Psoas muscle (tissue), 8 donors: ENCODE results near the gene DOCK3. TPM values are rescaled to one million over a fixed set of nuclear protein-coding genes. Genes with fewer than 3 reads are reported as not detected.

Experiments used
- ATAC-seq, 4 donors: fragments of 200-7000 bp; cut with Tn5 transposase; one replicate each; pipeline ENCODE4 v1.9.1; 2020; ENCODE audit warnings: moderate library complexity in 3 of 4, mild to moderate bottlenecking in 2 of 4
- DNase-seq, 2 donors: peaks; one replicate each; pipeline ENCODE4 v3.0.0-alpha.2; 2020
- H3K27ac ChIP-seq: fragments of 200-600 bp; one replicate; pipeline ENCODE4 v1.8.0; 2022
- H3K27me3 ChIP-seq, 3 donors: fragments of 200-600 bp in 1 of 3; one replicate each; pipeline versions ENCODE4 v1.6.1 to v1.8.0; 2013 to 2022; ENCODE audit warnings: low read length in 2 of 3, mild to moderate bottlenecking in 2 of 3, moderate library complexity in 1 of 3; ENCODE audit not compliant: insufficient read depth in 3 of 3
- H3K36me3 ChIP-seq, 2 donors: fragments of 200-600 bp in 1 of 2; one replicate each; pipeline versions ENCODE4 v1.6.1 to v1.8.0; 2013 to 2022; ENCODE audit warnings: low read depth in 1 of 2, mild to moderate bottlenecking in 1 of 2, moderate library complexity in 1 of 2; ENCODE audit not compliant: insufficient read depth in 1 of 2
- H3K4me1 ChIP-seq: fragments of 200-600 bp; one replicate; pipeline ENCODE4 v1.8.0; 2022
- H3K4me3 ChIP-seq: fragments of 200-600 bp; one replicate; pipeline ENCODE4 v1.8.0; 2022; ENCODE audit warnings: mild to moderate bottlenecking
- H3K9me3 ChIP-seq: fragments of 200-600 bp; one replicate; pipeline ENCODE4 v1.8.0; 2022
- WGBS, 3 donors: extraction: QIAGEN DNeasy Blood & Tissue Kit; methylation state at CpG; one replicate each; pipeline versions ENCODE4 v1.1.6 to v1.1.7; 2013; 5-methylcytosine and 5-hydroxymethylcytosine counted together
- intact Hi-C, 2 donors: fragments of 100-400 bp; cut with DNase I; formaldehyde crosslinking; loops; one replicate each; pipeline versions ENCODE4 v1.11.0 to v1.14.2; 2022
- polyA plus RNA-seq, 3 donors: library from polyadenylated mRNA; stranded (reverse); fragments of 200-250 nt; gene quantifications; one replicate each; pipeline ENCODE4 v1.2.3, GENCODE V29; 2013
- total RNA-seq, 4 donors: library from RNA; stranded (reverse); fragmentation: NEBNext Ultra II Directional in 2 of 4; extraction: Animal tissue kit (Norgen Biotek cat#: 25700) in 2 of 4; gene quantifications; one replicate each; pipeline versions ENCODE4 v1.2.1 to v1.2.4, GENCODE V29; 2021 to 2023
- TF ChIP-seq, protein P1 (sequence below): fragments of 200-600 bp; IDR thresholded peaks from one replicate; pipeline ENCODE4 v1.8.0; 2022; ENCODE audit warnings: antibody characterized with exemption
- donor health status: healthy with polysubstance abuse.
- donor health status: DM: no; HTN: no; CAD: no; lungs with moderate emphysema.
- donor health status: Bipolar disorder and iron deficiency.
- donor health status: healthy.
- donor health status: DM: yes; HTN: yes; CAD: no.
- donor health status: DM: no; HTN: no; CAD: no.
- donor health status: DM: no; HTN: no; CAD: no.
- donor health status: DM: yes; HTN: yes; CAD: no.

DOCK3 gene
- total and polyA plus RNA-seq, 7 donors: 0.01 to 0.91 (median 0.87) TPM

DNA sequence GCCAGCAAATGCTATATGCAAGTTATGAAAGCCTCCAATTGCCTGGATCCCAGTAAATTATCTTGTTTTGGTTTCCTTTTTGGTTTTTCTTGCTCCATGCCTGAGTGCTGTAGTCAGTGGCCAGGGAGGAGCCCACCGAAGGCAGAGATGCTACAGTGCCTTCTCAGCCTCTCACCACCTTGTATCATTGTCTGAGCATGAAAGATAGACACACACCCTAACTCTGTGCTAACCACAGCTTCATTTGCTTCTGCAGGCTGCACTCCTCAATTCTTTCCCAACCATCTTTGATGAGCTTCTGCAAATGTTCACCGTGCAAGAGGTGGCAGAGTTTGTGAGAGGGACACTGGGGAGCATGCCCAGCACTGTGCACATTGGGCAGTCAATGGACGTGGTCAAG, 595.8 kb downstream of the DOCK3 start:
- intact Hi-C loops: no loop called here
- Histone ChIP-seq H3K27ac (no peak overlapping the region), H3K4me3 (no peak overlapping the region), H3K4me1 (no peaks in the 10 kb centered on the region), H3K36me3 (no peaks in the 10 kb centered on the region), H3K9me3 (peaks cover 5% of the 10 kb centered on the region), H3K27me3 (no peaks in the 10 kb centered on the region)
- DNase-seq (no peak), ATAC-seq (no peak)
- WGBS, 3 donors: 72 to 76% (median 72%) methylated on average over 3 of the region's 3 CpGs
- TF ChIP-seq, protein P1, sequence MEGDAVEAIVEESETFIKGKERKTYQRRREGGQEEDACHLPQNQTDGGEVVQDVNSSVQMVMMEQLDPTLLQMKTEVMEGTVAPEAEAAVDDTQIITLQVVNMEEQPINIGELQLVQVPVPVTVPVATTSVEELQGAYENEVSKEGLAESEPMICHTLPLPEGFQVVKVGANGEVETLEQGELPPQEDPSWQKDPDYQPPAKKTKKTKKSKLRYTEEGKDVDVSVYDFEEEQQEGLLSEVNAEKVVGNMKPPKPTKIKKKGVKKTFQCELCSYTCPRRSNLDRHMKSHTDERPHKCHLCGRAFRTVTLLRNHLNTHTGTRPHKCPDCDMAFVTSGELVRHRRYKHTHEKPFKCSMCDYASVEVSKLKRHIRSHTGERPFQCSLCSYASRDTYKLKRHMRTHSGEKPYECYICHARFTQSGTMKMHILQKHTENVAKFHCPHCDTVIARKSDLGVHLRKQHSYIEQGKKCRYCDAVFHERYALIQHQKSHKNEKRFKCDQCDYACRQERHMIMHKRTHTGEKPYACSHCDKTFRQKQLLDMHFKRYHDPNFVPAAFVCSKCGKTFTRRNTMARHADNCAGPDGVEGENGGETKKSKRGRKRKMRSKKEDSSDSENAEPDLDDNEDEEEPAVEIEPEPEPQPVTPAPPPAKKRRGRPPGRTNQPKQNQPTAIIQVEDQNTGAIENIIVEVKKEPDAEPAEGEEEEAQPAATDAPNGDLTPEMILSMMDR: no peak

DNA sequence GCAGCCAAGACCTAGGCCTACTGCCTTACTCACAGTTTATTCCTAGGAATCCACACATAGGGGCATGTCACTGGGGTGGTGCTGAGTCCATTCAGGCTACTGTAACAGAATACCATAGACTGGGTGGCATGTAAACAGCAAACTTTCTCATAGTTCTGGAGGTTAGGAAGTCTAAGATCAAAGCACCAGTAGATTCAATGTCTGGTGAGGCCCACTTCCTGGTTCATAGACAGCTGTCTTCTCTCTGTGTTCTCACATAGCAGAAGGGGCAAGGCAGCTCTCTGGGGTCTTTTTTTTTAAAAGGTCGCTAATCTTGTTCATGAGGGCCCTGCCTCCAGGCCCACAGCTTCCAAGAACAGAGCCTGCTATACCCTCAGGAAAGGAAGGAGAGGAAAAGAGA, 596.4 kb downstream of the DOCK3 start:
- Histone ChIP-seq H3K9me3 (peaks cover 3% of the 10 kb centered on the region), H3K4me1 (no peaks in the 10 kb centered on the region), H3K36me3 (no peaks in the 10 kb centered on the region), H3K4me3 (no peak overlapping the region), H3K27ac (no peak overlapping the region), H3K27me3 (no peaks in the 10 kb centered on the region)
- TF ChIP-seq, protein P1: no peak
- DNase-seq (no peak), ATAC-seq (no peak)
- 27 to 38% (median 37%) methylated on average over 1 of the region's 1 CpG for WGBS, 3 donors
- intact Hi-C loops: no loop called here

DNA sequence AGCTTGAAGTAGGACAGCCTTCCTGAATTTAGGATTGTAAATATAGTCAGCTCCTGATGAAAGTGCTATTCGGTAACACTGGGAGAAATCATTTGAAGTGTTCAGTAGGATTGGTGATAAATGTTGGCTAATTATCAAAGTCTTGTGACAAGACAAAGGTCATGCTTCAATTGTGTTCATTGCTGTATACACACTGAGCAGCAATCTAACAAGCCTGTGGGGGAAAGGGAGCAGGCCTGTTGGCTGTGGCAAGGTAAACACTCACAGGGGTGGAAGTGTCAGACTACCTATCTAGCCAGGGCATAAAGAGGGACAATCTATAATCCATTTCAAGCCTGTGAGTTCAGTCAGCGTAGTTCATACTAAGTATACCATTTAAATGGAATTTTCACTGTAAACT, 599.3 kb downstream of the DOCK3 start:
- Histone ChIP-seq H3K4me1 (no peaks in the 10 kb centered on the region), H3K27ac (no peak overlapping the region), H3K4me3 (no peak overlapping the region), H3K9me3 (no peaks in the 10 kb centered on the region), H3K36me3 (no peaks in the 10 kb centered on the region), H3K27me3 (no peaks in the 10 kb centered on the region)
- ATAC-seq (no peak), DNase-seq (no peak)
- WGBS, 3 donors: 60 to 71% (median 67%) methylated on average over 2 of the region's 2 CpGs
- TF ChIP-seq, protein P1: no peak
- intact Hi-C loops: no loop called here

GRCh38 chr3:51275111-51275805, 600.5 kb downstream of the DOCK3 start:
- H3K4me3 ChIP-seq: no peak overlapping the region
- DNase-seq (no peak), ATAC-seq (no peak)
- 29 to 44% (median 32%) methylated on average over 5 of the region's 5 CpGs for WGBS, 3 donors
- intact Hi-C loops: no loop called here
- no peaks in the 10 kb centered on the region for H3K9me3 ChIP-seq
- H3K4me1 ChIP-seq: no peaks in the 10 kb centered on the region
- no peak overlapping the region for H3K27ac ChIP-seq
- H3K27me3 ChIP-seq: no peaks in the 10 kb centered on the region
- TF ChIP-seq, protein P1: no peak
- no peaks in the 10 kb centered on the region for H3K36me3 ChIP-seq

DNA sequence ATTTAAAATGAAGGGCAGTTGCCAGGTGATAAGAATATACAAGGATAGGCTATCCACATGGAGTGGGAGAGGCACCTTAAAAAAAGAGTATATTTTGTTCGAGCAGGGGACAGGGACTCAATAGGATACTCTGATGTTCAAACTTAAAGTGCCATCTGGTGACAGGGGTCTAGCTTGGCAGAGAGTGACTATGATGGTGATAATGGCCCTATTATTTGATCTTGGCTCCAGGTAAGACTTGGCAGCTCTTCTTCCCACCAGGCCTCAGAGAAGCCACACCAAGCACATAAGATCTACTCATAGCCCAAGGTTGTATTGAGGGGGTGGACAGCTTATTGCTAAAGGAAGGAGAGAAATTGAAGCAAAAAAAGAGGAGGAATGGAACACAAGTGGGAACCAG, 601.3 kb downstream of the DOCK3 start:
- Histone ChIP-seq H3K4me1 (no peaks in the 10 kb centered on the region), H3K36me3 (no peaks in the 10 kb centered on the region), H3K27me3 (no peaks in the 10 kb centered on the region), H3K4me3 (no peak overlapping the region), H3K27ac (no peak overlapping the region), H3K9me3 (no peaks in the 10 kb centered on the region)
- ATAC-seq (no peak), DNase-seq (no peak)
- WGBS, 3 donors: 56 to 67% (median 57%) methylated on average over 1 of the region's 1 CpG
- TF ChIP-seq, protein P1: no peak
- intact Hi-C loops: no loop called here
